KMS-11 (cell line): ENCODE measurements around the gene EPN3.

Experiments used
- H2AFZ ChIP-seq: fragments of 200-600 bp; sonication (generic); 2 replicates; pipeline ENCODE4 v1.6.1; 2016; ENCODE audit warnings: antibody characterized with exemption, mixed run types, low read depth
- H3K27ac ChIP-seq: fragments of 200-600 bp; sonication (generic); 2 replicates; pipeline ENCODE4 v1.6.1; 2016; ENCODE audit warnings: mild to moderate bottlenecking, mixed run types
- H3K27me3 ChIP-seq: fragments of 200-600 bp; sonication (generic); 2 replicates; pipeline ENCODE4 v1.6.1; 2017; ENCODE audit warnings: mild to moderate bottlenecking, low read depth, mixed run types, moderate library complexity; ENCODE audit not compliant: insufficient read depth
- H3K36me3 ChIP-seq: fragments of 200-600 bp; sonication (generic); 2 replicates; pipeline ENCODE4 v1.6.1; 2017; ENCODE audit warnings: mild to moderate bottlenecking, mixed run types; ENCODE audit not compliant: insufficient read depth
- H3K4me1 ChIP-seq: fragments of 200-600 bp; sonication (generic); 2 replicates; pipeline ENCODE4 v1.6.1; 2016; ENCODE audit warnings: mild to moderate bottlenecking, low read depth, mixed run types; ENCODE audit not compliant: poor library complexity, severe bottlenecking
- H3K4me2 ChIP-seq: fragments of 200-600 bp; sonication (generic); 2 replicates; pipeline ENCODE4 v1.7.0; 2016; ENCODE audit warnings: mild to moderate bottlenecking, mixed run types
- H3K4me3 ChIP-seq: fragments of 200-600 bp; sonication (generic); IDR thresholded peaks from 2 replicates; pipeline ENCODE4 v1.6.1; 2017; ENCODE audit warnings: low read depth, low read length, mixed read lengths; ENCODE audit not compliant: insufficient read depth
- H3K79me2 ChIP-seq: fragments of 200-600 bp; sonication (generic); 2 replicates; pipeline ENCODE4 v1.6.1; 2016; ENCODE audit warnings: low read depth, mixed run types; ENCODE audit not compliant: insufficient read depth
- H3K9ac ChIP-seq: fragments of 200-600 bp; sonication (generic); 2 replicates; pipeline ENCODE4 v1.6.1; 2016; ENCODE audit warnings: mild to moderate bottlenecking, mixed run types
- H4K20me1 ChIP-seq: fragments of 200-600 bp; sonication (generic); 2 replicates; pipeline ENCODE4 v1.6.1; 2016; ENCODE audit warnings: mild to moderate bottlenecking, mixed run types; ENCODE audit not compliant: insufficient read depth
- CTCF ChIP-seq: fragments of 200-600 bp; sonication (generic); conservative IDR thresholded peaks from 2 replicates; pipeline ENCODE4 v1.6.1; 2017; ENCODE audit warnings: low read depth, mild to moderate bottlenecking, antibody characterized with exemption, low read length, moderate library complexity, mixed read lengths

Gene EPN3

GRCh38 chr17:50513495-50513894, 19.0 kb upstream of the EPN3 start:
- H2AFZ ChIP-seq = no peak overlapping the region
- H3K4me2 ChIP-seq = no peak overlapping the region
- no peaks in the 10 kb centered on the region for H3K36me3 ChIP-seq
- no peak overlapping the region for H3K27ac ChIP-seq
- no peak for TF ChIP-seq CTCF
- no peaks in the 10 kb centered on the region for H3K4me1 ChIP-seq
- H3K9ac ChIP-seq = no peak overlapping the region
- no peaks in the 10 kb centered on the region for H4K20me1 ChIP-seq
- H3K4me3 ChIP-seq = no peak overlapping the region
- H3K27me3 ChIP-seq = no peaks in the 10 kb centered on the region
- H3K79me2 ChIP-seq = no peaks in the 10 kb centered on the region

- no peak overlapping the region for H3K27ac ChIP-seq
- no peaks in the 10 kb centered on the region for H3K27me3 ChIP-seq
- H3K4me2 ChIP-seq = no peak overlapping the region
- H2AFZ ChIP-seq = no peak overlapping the region
- no peaks in the 10 kb centered on the region for H3K36me3 ChIP-seq
- no peak for TF ChIP-seq CTCF
- no peaks in the 10 kb centered on the region for H3K79me2 ChIP-seq
- H4K20me1 ChIP-seq = no peaks in the 10 kb centered on the region
- no peak overlapping the region for H3K9ac ChIP-seq
- H3K4me3 ChIP-seq = no peak overlapping the region
- H3K4me1 ChIP-seq = no peaks in the 10 kb centered on the region
Observed at GRCh38 chr17:50514388-50514787, 18.1 kb upstream of the EPN3 start.

- Histone ChIP-seq H3K4me2 (no peak overlapping the region), H3K36me3 (no peaks in the 10 kb centered on the region), H3K4me1 (peaks cover under 1% of the 10 kb centered on the region), H3K9ac (no peak overlapping the region), H3K27ac (no peak overlapping the region), H3K27me3 (no peaks in the 10 kb centered on the region), H4K20me1 (no peaks in the 10 kb centered on the region), H2AFZ (no peak overlapping the region), H3K79me2 (no peaks in the 10 kb centered on the region), H3K4me3 (no peak overlapping the region)
- TF ChIP-seq CTCF = no peak
Observed at GRCh38 chr17:50514936-50515702, 17.4 kb upstream of the EPN3 start.

- Histone ChIP-seq H3K27ac (no peak overlapping the region), H2AFZ (no peak overlapping the region), H4K20me1 (no peaks in the 10 kb centered on the region), H3K79me2 (no peaks in the 10 kb centered on the region), H3K4me1 (peaks cover 6% of the 10 kb centered on the region), H3K27me3 (no peaks in the 10 kb centered on the region), H3K9ac (no peak overlapping the region), H3K36me3 (no peaks in the 10 kb centered on the region), H3K4me3 (no peak overlapping the region), H3K4me2 (no peak overlapping the region)
- TF ChIP-seq CTCF = no peak
Observed at GRCh38 chr17:50517011-50517410, 15.5 kb upstream of the EPN3 start.
